ENCODE data around the gene STAB1. TPM values are rescaled to one million over a fixed set of nuclear protein-coding genes. Genes with fewer than 3 reads are reported as not detected.

The STAB1 gene
- polyA plus RNA-seq, 1 donor (not counting 4 experiments of a cell fraction or from before 2014, with no cell fraction given): not detected

GRCh38 chr3:52461874-52462273, 33.3 kb upstream of the STAB1 start:
- H3K4me1 ChIP-seq (ENCODE audit: control insufficient read depth, extremely low read depth, insufficient read depth, low read length): peaks cover 21% of the 10 kb centered on the region
- DNase-seq (ENCODE audit: low read depth, low spot score): no peak
- no peak overlapping the region for H3K4me3 ChIP-seq (ENCODE audit: control insufficient read depth in 2 of 3, extremely low read depth in 1 of 3, insufficient read depth in 2 of 3, low read depth in 1 of 3, low read length in 3 of 3)
- H3K9me1 ChIP-seq (ENCODE audit: control insufficient read depth, extremely low read depth, insufficient read depth, low read length): no peaks in the 10 kb centered on the region
- no peak overlapping the region for H3K4me2 ChIP-seq (ENCODE audit: control insufficient read depth, extremely low read depth, insufficient read depth, low read depth, low read length)
- H3K79me2 ChIP-seq (ENCODE audit: control insufficient read depth, insufficient read depth, low read length): peaks cover 59% of the 10 kb centered on the region
- H2AFZ ChIP-seq (ENCODE audit: control insufficient read depth, low read length): no peak overlapping the region
- H3K27me3 ChIP-seq (ENCODE audit: control insufficient read depth, extremely low read depth, insufficient read depth, low read length): no peaks in the 10 kb centered on the region
- dilution Hi-C loops (cut with MboI; ENCODE audit: extremely low pct_ligation_motif_present, low sequenced_read_pairs): no loop called here
- H3K9ac ChIP-seq (ENCODE audit: control insufficient read depth, extremely low read depth, insufficient read depth, low read length): no peak overlapping the region
- no peak overlapping the region for H3K27ac ChIP-seq (ENCODE audit: control insufficient read depth, insufficient read depth, low read length)
- peaks cover 14 to 40% of the 10 kb centered on the region in 2 experiments for H3K36me3 ChIP-seq (ENCODE audit: control insufficient read depth in 2 of 2, extremely low read depth in 1 of 2, insufficient read depth in 2 of 2, low read length in 2 of 2)
- no peaks in the 10 kb centered on the region for H3K9me3 ChIP-seq (ENCODE audit: control insufficient read depth, low read depth, low read length)
- TF ChIP-seq CTCF (optimal IDR thresholded peaks at IDR 0.05 in 1 of 3, IDR thresholded peaks at IDR 0.05 in 1 of 3, conservative IDR thresholded peaks at IDR 0.05 in 1 of 3; ENCODE audit: extremely low read depth in 1 of 3, insufficient read depth in 2 of 3, low read length in 3 of 3) (no peak), EZH2 (IDR thresholded peaks at IDR 0.05; ENCODE audit: low read length) (no peak)
- FAIRE-seq: no peak
- H4K20me1 ChIP-seq (ENCODE audit: control insufficient read depth, extremely low read depth, insufficient read depth, low read length): peaks cover 14% of the 10 kb centered on the region

GRCh38 chr3:52463416-52463815, 31.7 kb upstream of the STAB1 start:
- Histone ChIP-seq H2AFZ (ENCODE audit: control insufficient read depth, low read length) (no peak overlapping the region), H3K4me1 (ENCODE audit: control insufficient read depth, extremely low read depth, insufficient read depth, low read length) (peaks cover 6% of the 10 kb centered on the region), H3K4me2 (ENCODE audit: control insufficient read depth, extremely low read depth, insufficient read depth, low read depth, low read length) (no peak overlapping the region), H3K36me3 (ENCODE audit: control insufficient read depth in 2 of 2, extremely low read depth in 1 of 2, insufficient read depth in 2 of 2, low read length in 2 of 2) (peaks cover 17 to 40% of the 10 kb centered on the region in 2 experiments), H3K4me3 (ENCODE audit: control insufficient read depth in 2 of 3, extremely low read depth in 1 of 3, insufficient read depth in 2 of 3, low read depth in 1 of 3, low read length in 3 of 3) (no peak overlapping the region), H3K79me2 (ENCODE audit: control insufficient read depth, insufficient read depth, low read length) (peaks cover 62% of the 10 kb centered on the region), H3K9ac (ENCODE audit: control insufficient read depth, extremely low read depth, insufficient read depth, low read length) (no peak overlapping the region), H3K9me1 (ENCODE audit: control insufficient read depth, extremely low read depth, insufficient read depth, low read length) (no peaks in the 10 kb centered on the region), H3K27ac (ENCODE audit: control insufficient read depth, insufficient read depth, low read length) (no peak overlapping the region), H3K9me3 (ENCODE audit: control insufficient read depth, low read depth, low read length) (no peaks in the 10 kb centered on the region), H4K20me1 (ENCODE audit: control insufficient read depth, extremely low read depth, insufficient read depth, low read length) (peaks cover 4% of the 10 kb centered on the region), H3K27me3 (ENCODE audit: control insufficient read depth, extremely low read depth, insufficient read depth, low read length) (no peaks in the 10 kb centered on the region)
- dilution Hi-C loops (cut with MboI; ENCODE audit: extremely low pct_ligation_motif_present, low sequenced_read_pairs): no loop called here
- DNase-seq (ENCODE audit: low read depth, low spot score): no peak
- FAIRE-seq: no peak
- no peak for TF ChIP-seq EZH2 (IDR thresholded peaks at IDR 0.05; ENCODE audit: low read length)

GRCh38 chr3:52468336-52468735, 26.8 kb upstream of the STAB1 start:
- peaks cover 26 to 38% of the 10 kb centered on the region in 2 experiments for H3K36me3 ChIP-seq (ENCODE audit: control insufficient read depth in 2 of 2, extremely low read depth in 1 of 2, insufficient read depth in 2 of 2, low read length in 2 of 2)
- H3K4me2 ChIP-seq (ENCODE audit: control insufficient read depth, extremely low read depth, insufficient read depth, low read depth, low read length): no peak overlapping the region
- peaks cover 4% of the 10 kb centered on the region for H4K20me1 ChIP-seq (ENCODE audit: control insufficient read depth, extremely low read depth, insufficient read depth, low read length)
- H3K9me3 ChIP-seq (ENCODE audit: control insufficient read depth, low read depth, low read length): no peaks in the 10 kb centered on the region
- no peak for TF ChIP-seq EZH2 (IDR thresholded peaks at IDR 0.05; ENCODE audit: low read length)
- TF ChIP-seq CTCF (optimal IDR thresholded peaks at IDR 0.05 in 1 of 3, IDR thresholded peaks at IDR 0.05 in 1 of 3, conservative IDR thresholded peaks at IDR 0.05 in 1 of 3; ENCODE audit: extremely low read depth in 1 of 3, insufficient read depth in 2 of 3, low read length in 3 of 3): no peak
- peaks cover 35% of the 10 kb centered on the region for H3K79me2 ChIP-seq (ENCODE audit: control insufficient read depth, insufficient read depth, low read length)
- H3K9ac ChIP-seq (ENCODE audit: control insufficient read depth, extremely low read depth, insufficient read depth, low read length): no peak overlapping the region
- no peaks in the 10 kb centered on the region for H3K4me1 ChIP-seq (ENCODE audit: control insufficient read depth, extremely low read depth, insufficient read depth, low read length)
- dilution Hi-C loops (cut with MboI; ENCODE audit: extremely low pct_ligation_motif_present, low sequenced_read_pairs): no loop called here
- H2AFZ ChIP-seq (ENCODE audit: control insufficient read depth, low read length): no peak overlapping the region
- H3K9me1 ChIP-seq (ENCODE audit: control insufficient read depth, extremely low read depth, insufficient read depth, low read length): no peaks in the 10 kb centered on the region
- H3K4me3 ChIP-seq (ENCODE audit: control insufficient read depth in 2 of 3, extremely low read depth in 1 of 3, insufficient read depth in 2 of 3, low read depth in 1 of 3, low read length in 3 of 3): no peak overlapping the region
- H3K27me3 ChIP-seq (ENCODE audit: control insufficient read depth, extremely low read depth, insufficient read depth, low read length): no peaks in the 10 kb centered on the region
- no peak for DNase-seq (ENCODE audit: low read depth, low spot score)
- FAIRE-seq: no peak
- no peak overlapping the region for H3K27ac ChIP-seq (ENCODE audit: control insufficient read depth, insufficient read depth, low read length)
